HG03457 (cell line): ENCODE data around the gene GFY.

ENCODE experiments used
- ATAC-seq: cut with Tn5 transposase; IDR thresholded peaks from one replicate; pipeline ENCODE4 v1.9.1; 2021; ENCODE audit warnings: moderate number of reproducible peaks; ENCODE audit not compliant: unreplicated experiment

Gene GFY

DNA sequence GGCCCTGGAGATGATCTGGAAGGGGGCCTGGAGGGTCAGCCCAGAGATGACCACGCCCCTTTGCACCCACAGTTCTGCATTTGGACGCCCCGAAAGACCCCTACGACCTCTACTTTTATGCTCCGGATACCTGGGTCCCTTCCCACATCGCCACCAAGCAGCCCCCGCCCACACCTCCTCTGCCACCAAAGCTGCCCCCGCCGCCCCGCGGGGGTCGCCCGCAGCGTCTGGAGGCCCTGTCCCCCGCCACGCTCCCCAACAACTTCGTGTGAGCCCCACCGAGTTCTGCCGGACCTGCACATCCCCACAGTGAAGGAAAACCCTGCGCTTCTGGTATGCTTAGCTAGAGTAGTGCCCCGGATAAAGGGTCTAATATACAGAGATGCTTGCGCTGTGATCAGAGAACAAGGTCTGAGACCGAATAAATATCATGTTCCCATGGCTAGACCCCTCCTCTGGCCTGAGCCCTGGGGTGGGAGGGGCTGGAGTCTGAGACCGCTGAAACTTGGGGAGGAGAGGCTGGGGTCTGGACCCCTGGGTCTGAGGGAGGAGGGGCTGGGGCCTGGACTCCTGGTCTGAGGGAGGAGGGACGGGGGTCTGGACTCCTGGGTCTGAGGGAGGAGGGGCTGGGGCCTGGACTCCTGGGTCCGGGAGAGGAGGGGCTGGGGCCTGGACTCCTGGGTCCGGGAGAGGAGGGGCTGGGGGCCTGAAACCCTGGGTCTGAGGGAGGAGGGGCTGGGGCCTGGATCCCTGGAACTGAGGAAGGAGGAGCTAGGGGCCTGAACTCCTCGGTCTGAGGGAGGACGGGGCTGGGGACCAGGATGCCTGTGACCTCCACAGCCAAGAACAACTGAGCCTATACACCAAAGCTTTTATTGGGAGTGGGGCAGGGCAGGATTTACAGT, 3.6 kb downstream of the GFY start:
- ATAC-seq: no peak

DNA sequence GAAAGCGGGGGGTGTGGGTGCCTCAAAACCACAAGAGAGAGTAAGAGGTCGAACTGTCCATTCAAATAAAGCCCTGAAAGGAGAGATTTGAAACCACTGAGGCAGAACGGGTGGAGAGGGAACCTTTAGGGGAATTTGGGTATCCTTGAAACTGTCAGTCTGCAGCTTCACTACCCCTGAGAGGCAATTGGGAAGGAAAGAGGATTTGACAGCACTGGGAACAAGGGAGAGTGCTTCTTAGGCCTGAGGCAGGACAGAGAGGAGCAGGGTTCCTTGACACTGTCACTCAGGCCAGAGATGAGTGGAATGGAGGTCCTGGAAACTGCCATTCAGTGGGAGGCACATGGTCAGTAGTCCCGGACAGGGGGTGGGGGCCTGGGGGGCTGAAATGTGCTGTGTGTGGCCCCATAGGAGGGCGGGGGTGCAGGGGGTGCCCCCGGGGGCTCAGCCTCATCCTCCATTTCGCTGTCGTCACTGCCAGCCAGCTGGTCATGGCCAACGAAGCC, 5.0 kb downstream of the GFY start:
- no peak for ATAC-seq

DNA sequence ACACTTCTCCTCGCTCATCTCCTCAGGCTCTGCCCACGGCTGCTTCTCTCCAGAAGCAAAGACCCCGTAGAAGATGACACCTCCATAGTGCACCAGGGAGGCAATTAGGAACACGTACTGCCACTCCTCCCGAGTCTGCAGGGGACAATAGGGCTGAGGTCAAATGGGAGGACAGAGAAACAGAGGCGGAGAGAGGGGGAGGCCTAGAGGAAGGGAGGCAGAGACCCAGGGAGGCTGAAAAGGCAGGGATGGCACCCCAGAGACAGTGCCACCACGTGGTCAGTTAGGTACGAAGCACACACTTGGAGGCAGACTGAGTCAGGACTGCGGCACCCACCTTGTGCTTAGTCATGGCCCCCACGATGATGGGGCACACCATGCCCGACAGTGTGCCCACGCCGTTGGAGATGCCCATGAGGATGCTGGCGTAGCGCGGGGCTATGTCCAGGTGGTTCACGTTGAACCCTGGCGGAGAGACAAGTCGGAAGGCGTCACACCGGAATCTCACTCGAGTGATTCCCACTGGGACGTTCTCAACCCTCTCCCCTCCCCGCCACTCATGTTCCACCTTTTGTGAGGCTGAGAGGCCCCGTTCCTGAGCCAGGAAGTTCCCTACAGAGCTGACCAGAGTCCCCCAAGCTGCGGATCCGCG, 5.6 kb downstream of the GFY start:
- no peak for ATAC-seq

DNA sequence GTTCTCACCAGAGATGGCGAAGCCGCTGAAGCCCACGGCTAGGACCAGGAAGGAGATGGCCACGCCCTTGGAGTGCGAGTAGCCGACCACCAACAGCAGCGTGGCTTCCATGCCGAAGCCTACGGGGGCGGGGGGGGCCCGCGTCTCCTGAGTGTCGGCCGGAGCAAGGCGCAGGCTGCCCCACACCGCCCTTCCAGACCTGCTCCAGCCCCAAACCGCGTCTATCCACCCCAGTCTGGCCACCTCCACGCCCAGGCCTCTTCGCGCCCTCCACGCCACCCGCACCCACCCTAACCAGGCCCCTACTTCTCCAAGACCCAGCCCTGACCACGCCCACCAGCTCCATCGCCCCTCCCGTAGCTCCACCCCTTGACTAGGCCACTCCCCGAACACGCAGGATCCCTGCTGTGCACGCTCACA, 6.2 kb downstream of the GFY start:
- no peak for ATAC-seq

DNA sequence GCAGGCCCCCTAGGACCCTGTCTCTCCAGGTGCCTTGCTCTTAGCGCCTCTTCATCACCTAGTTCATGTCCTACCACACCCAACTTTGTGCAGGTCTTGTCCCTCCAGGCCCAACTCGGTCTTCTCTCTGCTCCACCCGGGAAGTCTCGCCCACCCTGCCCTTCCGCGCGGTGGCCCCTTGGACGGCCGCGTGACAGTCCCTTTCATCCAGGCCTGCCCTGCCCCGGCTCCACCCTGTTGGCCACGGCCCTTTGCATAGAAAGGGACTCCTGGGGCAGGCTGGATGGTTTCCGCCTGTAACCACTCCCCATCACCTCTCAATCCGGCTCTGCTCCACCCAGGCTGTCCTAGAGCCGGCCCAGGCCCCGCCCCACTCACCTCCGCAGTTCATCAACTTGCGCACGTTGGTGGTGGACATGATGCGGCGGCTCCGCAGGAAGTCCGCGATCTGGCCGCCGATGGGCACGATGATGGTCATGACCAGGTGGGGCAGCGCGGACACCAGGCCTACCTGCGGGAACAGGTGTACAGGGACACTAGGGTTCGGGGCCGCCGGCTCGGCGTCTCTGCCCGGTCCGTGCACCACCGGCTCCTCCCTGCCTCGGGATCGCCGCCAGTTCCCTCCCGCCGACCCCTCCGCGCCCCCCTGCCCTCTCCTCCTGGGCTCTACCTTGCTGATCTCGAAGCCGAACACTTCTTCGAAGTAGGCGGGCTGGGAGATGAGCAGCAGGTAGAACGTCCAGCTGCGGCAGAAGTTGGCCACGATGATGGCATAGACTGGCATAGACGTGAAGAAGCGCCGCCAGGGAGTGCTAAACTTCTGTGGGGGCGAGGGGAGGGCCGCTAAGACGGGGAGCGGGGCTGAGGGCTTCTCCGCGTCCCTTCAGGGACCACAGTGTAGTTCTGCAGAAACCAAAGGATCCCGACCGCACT, 7.2 kb downstream of the GFY start:
- ATAC-seq: no peak

DNA sequence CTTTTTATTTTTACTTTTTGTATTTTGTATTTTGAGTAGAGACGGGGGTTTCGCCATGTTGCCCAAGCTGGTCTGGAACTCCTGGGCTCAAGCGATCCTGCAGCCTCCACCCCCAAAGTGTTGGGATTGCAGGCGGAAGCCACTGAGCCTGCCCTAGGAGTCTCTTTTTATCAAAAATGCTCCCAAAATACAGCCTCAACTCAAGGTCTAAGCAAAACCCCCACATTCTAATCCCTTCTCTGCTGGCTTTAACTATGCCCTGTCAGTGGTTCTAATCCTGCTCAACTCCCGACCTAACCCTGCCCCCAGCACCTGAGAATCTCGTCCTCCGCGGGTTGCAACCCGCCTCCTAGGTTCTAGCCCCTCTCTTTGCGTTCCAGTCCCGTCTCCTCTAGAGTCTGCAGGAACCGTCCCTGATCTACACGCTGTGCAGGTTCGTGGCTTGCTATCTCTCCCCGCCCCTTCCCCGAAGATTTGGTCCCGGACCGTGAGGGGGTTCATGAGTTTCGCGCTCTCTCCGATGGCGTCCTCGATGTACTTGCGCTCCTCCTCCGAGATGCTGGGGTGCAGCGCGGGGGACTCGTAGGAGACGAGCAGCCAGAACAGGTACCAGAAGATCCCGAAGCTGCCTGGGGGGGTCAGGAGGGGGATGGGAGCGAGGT, 8.2 kb downstream of the GFY start:
- no peak for ATAC-seq

DNA sequence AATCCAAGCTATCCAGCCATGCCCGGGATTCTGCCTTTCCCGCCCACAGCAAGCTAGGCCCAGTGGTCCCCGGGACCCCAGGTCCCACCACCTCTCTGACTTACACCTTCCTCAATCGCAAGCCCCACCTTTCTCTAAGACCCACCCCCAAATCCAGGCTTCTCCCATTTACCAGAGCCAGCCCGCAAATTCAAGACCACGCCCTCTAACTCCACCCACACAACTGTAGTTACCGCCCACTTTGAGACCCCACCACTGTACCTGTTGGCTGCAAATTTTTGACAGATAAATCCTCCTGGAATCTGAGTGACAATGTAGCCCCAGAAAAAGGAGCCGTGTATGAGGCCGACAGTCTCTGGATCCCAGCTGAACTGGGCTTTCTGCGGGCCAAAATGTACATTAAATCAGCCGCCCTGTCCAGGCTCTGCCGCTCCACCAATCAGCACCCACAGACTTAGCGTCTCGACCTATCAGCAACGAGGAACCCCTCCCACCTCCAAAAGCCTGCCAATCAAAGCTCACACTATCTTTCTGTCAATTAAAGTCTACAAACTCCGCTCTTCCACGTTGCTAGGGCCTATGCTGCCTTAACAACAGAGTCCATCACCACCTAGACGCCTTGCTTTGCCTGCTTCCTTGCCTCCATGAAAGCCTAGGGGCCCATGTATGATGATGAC, 9.9 kb downstream of the GFY start:
- no peak for ATAC-seq

DNA sequence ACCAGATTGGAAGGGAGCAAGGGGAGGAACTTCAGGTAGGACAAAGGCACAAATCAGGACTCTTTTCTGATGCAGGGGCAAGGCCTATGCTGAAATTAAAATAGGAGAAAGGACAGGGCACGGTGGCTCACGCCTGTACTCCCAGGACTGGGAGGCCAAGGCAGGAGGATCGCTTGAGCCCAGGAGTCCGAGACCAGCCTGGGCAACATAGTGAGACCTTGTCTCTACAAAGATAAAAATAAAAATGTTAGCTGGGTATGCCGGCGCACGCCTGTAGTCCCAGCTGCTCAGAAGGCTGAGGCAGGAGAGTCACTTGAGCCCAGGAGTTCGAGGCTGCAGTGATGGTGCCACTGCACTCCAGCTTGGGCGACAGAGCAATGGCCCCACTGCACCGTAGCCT, 10.5 kb downstream of the GFY start:
- ATAC-seq: no peak

DNA sequence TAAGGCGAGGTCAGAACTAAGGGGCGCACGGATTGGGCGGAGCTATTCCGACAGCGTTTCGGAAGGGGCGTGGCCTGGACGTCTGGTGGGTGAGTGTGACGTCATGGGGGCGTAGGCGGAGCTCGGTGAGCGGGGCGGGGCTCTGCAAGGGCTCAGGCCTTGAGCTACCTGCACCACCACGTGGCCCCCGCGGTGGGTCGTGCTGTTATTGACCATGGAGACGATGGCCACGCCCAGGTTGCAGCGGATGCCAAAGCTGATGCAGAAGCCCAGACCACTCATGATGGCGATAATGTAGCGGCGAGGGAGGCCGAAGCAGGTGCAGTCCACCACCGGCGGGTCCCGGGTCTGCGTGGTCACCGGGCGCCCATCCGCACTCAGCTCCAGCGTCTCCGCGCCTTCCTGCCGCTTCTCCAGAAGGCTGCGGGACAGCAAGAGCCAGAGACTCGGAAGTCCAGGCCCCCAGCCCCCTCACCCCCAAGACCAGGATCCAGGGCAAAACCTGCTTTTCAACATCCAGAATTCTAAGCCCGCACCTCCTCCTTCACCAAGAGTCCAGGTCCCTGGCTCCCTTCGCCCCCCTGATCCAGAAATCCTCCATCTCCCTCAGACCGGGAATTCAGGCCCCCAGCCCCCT, 11.3 kb downstream of the GFY start:
- no peak for ATAC-seq

DNA sequence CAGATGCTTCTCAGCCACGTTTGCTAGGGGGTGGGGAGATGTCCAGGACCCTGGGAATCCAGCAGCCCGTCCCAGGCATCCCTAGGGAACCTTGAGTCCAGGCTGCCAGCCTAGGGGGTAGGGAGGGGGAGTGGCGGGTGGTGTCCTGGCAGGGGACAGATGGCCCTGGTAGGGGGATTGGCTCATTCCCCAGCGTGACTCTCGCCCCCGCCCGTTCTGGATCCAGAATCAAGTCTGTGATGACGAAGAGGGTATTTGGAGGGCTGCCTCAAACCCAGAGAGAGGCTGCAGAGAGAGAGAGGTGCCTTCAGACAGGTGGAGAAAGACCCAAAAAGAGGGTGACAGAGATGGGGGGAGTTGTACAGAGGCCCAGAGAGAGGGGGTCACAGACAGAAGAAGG, 12.0 kb downstream of the GFY start:
- no peak for ATAC-seq

DNA sequence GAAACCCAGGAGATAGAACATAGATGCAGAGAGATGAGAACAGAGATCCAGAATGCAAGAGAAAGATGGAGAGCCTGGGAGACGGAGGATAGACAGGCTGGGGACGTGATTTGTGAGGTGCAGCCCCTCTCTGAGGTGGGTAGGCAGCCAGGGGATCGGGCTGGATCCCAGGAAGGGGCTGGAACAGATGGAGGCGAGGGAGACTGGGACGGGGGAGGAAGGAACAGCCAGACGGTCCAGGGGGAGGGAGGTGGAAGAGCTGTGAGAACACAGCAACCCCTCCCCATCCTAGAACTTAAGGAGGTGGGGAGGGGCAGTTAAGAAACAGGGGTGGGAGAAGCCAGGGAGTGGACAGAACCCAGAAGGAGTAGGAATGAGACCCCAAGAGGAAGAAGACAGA, 13.1 kb downstream of the GFY start:
- ATAC-seq: no peak

DNA sequence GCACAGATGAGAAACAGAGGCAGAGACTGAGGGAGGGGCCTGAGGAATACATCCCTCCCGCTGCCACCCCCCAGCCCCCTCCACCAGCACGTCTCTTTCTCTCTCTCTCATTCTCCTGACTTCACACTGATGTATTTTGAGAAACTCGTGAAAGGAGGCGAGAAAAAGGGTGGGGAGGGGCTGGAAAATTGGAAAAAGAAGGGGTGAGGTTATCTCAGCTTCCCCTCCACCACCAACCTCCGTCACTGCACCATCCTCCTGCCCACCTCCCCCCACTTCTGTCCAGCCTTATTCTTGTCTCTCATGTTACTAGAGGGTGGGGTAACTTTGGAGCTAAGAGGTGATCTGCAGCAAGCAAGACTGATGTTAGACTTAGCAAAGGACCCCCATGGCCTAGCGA, 14.6 kb downstream of the GFY start:
- no peak for ATAC-seq

DNA sequence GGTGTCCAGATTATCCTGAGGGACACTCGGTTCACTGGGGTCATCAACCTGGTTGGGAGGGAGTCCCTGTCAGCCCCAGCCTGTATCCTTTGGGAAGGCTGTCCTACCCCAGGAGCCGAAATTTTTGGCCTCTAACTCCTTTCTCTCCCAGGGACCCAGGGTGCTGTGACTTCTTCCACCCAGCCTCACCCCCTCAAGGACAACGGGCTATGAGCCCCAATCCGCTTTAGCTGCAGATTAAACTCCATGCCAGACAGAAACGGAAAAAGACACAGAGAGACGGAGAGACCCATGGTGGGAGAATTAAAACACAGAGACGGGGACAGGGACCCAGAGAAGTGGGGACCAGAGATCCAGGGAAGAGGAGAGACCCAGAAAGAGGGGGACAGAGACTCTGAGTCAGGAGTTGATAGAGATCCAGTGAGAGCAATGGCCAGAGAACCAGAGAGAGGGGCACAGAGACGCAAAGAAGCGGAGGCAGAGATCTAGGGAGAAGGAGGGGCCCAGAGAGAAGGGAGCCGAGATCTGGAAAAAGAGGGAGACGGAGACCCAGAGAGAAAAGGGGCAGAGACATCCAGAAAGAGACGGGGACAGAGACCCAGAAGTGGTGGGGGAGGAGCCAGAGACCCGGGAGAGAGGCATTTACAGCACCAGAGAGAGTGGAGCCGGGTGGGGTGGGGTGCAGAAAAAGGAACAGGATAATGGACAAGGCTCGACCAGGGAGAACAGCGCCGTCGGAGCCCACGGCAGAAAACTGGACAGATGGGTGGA, 15.4 kb downstream of the GFY start:
- ATAC-seq: no peak

DNA sequence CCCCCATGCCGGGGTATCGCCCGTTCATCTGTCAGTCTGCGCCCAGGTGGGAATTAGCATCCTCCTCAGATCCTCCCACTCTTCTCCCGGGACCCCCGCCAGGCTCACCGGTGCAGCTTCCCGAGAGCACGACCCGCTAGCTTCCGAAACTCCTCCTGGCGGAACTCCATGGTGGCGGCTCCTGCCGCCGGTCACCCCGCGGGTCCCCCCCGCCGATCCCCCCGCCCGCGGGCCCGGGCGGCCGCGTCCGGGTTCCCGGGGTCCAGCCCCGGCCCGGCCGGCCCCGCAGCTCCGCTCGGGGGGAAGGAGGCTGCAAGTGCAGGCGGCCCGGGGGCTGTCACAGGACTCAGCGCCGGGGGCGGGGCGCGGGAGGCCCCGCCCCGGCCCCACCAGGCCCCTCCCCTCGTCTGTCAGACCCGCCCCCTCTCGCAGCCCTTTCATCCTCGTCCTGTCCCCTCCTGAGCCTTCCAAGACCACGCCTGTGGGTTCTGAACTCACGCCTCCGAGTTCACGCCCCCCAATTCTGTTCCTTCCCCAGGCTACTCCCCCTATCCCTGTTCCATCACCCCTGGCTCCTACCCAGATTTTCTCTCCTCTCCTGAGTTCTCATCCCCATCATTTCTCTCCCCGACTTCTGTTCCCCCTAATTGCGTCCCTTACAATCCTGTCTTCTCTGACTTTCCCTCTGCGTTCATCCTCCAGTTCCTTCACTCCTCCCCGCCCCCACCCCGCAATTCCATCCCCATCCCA, 16.2 kb downstream of the GFY start, which contains the start of gene SLC17A7:
TSS of gene SLC17A7 (minus strand) at position 318 of the 750 bp plus-strand sequence. CDS start at position 170, 148 bp downstream.
- no peak for ATAC-seq

DNA sequence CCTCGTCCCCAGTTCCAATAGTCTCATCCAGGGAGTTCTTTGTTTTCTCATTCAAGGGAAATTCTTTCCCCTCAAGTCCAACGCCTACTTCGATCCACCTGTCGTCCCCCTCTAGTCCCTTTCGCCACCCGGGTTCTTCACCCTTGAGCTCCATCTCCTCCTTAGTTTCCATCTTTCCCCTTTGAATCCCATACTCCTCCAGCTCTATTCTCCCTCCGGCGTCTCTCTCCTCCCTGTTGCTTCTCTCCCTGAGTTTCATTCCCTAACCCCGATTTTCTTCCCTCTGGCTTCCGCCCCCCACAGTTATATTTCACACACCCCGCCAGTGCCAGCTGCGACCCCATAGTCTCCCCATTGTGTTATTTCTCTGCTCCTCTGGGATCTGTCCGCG, 16.8 kb downstream of the GFY start:
- ATAC-seq: no peak

DNA sequence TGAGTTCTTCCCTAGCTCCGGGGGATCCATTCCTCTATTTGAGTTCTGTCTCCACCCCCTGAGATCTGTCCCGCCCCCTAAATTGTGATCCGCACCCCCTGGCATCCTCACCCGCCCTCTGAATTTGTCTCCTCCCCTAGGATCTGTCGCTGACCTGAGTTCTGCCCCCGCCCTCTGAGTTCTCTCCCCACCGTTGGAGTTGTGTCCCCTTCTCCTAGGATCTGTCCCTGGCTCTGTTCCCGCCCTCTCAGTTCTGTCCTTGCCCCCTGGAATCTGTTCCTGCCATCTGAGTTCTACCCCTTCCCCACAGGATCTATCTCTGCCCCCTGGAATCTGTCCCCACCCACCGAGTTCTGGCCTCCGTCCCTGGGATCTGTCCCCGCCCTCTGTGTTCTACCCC, 17.2 kb downstream of the GFY start:
- no peak for ATAC-seq

DNA sequence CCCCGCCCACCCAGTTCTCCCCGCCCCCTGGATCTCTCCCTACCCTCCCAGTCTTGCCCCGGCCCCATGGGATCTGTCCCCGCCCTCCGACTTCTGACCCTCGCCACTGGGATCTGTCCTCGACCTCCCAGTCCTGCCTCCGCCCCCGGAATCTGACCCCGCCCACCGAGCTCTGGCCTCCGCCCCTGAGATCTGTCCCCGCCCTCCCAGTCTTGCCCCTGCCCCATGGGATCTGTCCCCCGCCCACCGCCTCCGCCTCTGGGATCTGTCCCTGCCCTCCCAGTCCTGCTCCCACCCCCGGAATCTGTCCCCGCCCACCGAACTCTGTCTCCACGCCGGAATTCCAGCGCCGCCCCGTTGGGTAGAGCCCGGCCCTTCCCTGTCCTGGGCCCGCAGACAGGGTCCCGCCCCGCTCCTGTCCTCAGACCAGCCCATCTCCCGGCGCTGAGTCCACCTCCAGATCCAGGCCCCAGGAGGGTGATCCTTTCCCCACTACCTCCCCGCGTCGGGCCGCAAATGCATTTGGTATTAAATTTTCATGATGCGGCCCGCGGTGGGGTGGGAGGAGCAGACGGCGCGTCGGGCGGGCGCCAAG, 17.7 kb downstream of the GFY start:
- peak; percentile 4 for ATAC-seq
